ENCODE results near the gene C5.

The C5 gene

DNA sequence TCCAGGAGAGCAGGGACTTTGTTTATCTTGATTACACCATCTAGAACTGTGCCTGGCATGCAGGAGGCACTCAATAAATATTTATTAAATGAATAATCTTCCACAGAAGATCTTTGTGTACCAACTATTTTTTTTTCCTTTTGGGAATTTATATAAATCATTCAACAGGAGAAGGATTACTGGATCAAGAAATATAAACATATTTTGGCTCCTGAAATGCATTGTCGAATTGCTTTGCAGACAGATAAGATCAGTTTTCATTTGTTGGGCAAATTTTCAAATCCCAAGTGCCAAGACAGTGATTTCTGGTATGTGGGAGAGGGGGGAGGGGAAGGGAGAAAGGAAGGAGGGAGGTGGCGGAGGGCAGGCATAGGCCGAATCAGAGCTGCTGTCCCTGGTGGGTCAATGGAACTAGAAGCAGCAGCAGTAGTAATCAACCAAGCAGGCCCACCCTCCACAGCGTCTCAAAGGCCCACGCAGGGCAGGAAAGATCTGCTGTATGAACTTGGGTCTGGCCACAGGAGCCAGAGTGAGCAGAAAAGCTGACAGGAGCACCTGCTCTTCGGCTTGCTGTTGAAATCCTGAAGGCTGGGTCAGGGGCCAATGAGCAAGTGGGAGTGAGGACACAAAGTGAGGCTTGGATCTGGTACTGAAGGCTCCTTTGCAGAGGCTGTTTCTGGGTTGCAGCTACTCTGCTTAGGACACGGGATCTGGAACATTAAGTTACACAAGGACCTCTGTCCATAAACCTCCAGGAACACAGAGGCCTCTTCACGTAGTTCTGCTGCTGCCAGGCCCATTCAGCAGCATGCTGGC lies 107.7 kb downstream of the C5 start:
- Histone ChIP-seq H2AFZ (ENCODE audit: low read depth, low read length) (no peak overlapping the region), H3K36me3 (ENCODE audit: insufficient read depth, low read length) (no peaks in the 10 kb centered on the region), H3K27me3 (ENCODE audit: insufficient read depth, low read length) (no peaks in the 10 kb centered on the region), H3K4me3 (ENCODE audit: low read length) (no peak overlapping the region), H3K4me1 (ENCODE audit: insufficient read depth, low read length) (peaks cover 7% of the 10 kb centered on the region), H3K9me3 (ENCODE audit: low read length) (no peaks in the 10 kb centered on the region)

DNA sequence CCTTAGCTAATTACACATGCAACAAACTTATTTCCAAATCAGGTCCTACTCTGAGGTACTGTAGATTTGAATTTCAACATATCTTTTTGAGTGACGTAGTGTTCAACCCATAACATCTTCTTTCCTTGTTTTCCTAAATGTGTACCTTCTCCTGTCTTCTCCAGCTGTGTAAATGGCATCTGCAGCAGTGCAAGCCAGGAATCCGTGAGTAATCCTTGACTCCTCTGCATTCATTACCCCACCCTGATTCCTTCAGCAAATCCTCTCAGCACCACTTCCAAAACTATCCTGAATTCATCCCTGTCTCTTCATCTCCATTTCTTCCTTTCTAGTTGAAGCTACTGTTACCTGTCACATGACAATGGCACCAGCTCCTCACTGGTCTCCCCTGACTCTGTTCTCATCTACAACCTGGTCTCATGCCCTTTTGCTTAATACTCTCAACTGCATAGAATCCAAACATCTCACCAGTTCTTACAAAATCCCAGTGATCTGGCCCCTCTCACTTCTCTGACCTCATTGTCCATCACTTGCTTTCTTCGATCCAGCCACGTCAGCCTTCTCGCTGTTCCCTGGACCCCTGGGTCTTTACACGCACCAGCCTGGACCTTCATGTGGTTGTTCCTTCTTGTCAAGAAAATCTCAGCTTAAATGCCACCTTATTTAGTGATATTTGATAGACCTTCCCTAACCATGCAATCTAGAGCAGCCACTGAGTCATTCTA lies 108.9 kb downstream of the C5 start:
- Histone ChIP-seq H2AFZ (ENCODE audit: low read depth, low read length) (no peak overlapping the region), H3K27me3 (ENCODE audit: insufficient read depth, low read length) (no peaks in the 10 kb centered on the region), H3K9me3 (ENCODE audit: low read length) (no peaks in the 10 kb centered on the region), H3K4me3 (ENCODE audit: low read length) (no peak overlapping the region), H3K36me3 (ENCODE audit: insufficient read depth, low read length) (no peaks in the 10 kb centered on the region), H3K4me1 (ENCODE audit: insufficient read depth, low read length) (peaks cover 7% of the 10 kb centered on the region)

DNA sequence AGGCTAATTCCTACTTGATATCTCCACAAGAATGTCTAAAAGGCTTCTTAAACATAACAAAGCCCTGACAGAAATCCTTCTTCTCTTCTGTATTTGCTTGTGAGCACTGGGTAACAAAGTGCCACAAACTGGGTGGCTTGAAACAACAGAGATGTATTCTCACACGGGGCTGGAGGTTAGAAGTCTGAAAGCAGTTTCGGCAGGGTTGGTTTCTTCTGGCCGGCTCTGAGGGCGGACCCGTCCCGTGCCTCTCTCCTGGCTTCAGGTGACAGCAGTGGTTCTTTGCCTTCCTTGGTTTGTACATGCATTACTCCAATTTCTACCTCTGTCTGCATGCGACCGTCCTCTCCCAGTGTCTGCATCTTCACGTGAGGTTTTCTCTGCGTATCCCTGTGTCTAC lies 109.5 kb downstream of the C5 start:
- Histone ChIP-seq H3K9me3 (ENCODE audit: low read length) (no peaks in the 10 kb centered on the region), H3K4me1 (ENCODE audit: insufficient read depth, low read length) (peaks cover 7% of the 10 kb centered on the region), H3K36me3 (ENCODE audit: insufficient read depth, low read length) (no peaks in the 10 kb centered on the region), H3K4me3 (ENCODE audit: low read length) (no peak overlapping the region), H2AFZ (ENCODE audit: low read depth, low read length) (no peak overlapping the region), H3K27me3 (ENCODE audit: insufficient read depth, low read length) (no peaks in the 10 kb centered on the region)

DNA sequence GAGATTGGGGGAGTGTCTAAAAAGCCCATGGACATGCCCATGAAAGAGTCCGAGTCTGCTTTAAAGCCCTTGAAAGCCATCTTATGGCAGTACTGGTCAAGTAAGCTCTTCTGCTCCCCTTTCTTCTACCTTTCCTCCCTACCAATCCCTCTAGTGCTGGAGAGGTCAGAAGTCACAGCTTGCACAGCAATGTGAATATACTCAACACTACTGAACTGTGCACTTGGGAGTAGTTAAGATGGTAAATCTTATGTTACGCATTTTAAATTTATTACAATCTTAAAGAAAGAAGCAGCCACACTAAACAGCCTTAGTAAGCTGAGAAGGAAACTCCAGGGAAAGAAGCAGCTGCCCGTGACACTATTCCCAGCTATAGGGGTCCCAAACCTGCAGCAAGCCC lies 111.2 kb downstream of the C5 start:
- no peaks in the 10 kb centered on the region for H3K27me3 ChIP-seq (ENCODE audit: insufficient read depth, low read length)
- H3K9me3 ChIP-seq (ENCODE audit: low read length): no peaks in the 10 kb centered on the region
- H3K4me3 ChIP-seq (ENCODE audit: low read length): no peak overlapping the region
- H2AFZ ChIP-seq (ENCODE audit: low read depth, low read length): no peak overlapping the region
- peaks cover 7% of the 10 kb centered on the region for H3K4me1 ChIP-seq (ENCODE audit: insufficient read depth, low read length)
- H3K36me3 ChIP-seq (ENCODE audit: insufficient read depth, low read length): no peaks in the 10 kb centered on the region

DNA sequence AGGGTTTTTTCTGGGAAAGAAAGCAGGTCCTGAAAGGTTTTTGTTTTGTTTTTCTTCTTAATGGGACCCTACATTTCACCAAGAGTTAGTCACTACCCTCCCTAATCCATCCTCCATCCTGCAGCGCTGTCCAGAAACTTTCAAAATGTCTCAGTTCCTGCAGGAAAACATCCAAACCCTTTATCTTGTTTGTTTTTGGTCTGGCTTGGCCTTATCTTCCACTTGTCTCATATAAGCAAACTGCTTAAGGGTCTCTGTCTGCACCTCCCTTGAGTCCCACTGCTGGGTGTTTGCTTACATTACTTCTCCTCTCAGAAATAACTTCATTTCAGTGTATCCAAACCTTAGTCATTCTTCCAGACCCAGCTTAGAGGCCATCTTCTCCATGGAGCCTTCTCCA lies 112.5 kb downstream of the C5 start:
- no peaks in the 10 kb centered on the region for H3K9me3 ChIP-seq (ENCODE audit: low read length)
- H3K4me3 ChIP-seq (ENCODE audit: low read length): no peak overlapping the region
- H3K36me3 ChIP-seq (ENCODE audit: insufficient read depth, low read length): no peaks in the 10 kb centered on the region
- H3K4me1 ChIP-seq (ENCODE audit: insufficient read depth, low read length): peaks cover 4% of the 10 kb centered on the region
- no peak overlapping the region for H2AFZ ChIP-seq (ENCODE audit: low read depth, low read length)
- no peaks in the 10 kb centered on the region for H3K27me3 ChIP-seq (ENCODE audit: insufficient read depth, low read length)

DNA sequence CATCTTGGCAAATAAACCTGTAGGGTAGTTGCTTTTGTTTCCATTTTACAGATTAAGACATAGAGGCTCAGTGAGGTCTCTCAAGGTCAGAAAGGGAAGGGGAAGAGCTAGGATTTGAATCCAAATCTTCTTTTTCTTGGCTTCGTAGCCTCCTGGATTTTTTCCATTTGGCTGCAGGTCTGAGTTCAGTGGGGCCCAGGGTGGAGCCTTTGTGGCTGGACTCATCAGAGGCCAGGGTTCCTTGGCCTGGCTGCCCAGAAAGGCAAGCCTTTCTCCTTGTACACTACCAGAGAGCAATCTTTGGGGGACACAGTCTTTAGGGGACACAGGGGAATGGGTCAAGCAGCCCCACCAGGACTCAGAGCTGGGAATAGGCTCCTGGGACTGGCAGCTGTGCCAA lies 112.9 kb downstream of the C5 start:
- Histone ChIP-seq H2AFZ (ENCODE audit: low read depth, low read length) (no peak overlapping the region), H3K36me3 (ENCODE audit: insufficient read depth, low read length) (no peaks in the 10 kb centered on the region), H3K4me1 (ENCODE audit: insufficient read depth, low read length) (no peaks in the 10 kb centered on the region), H3K27me3 (ENCODE audit: insufficient read depth, low read length) (no peaks in the 10 kb centered on the region), H3K9me3 (ENCODE audit: low read length) (no peaks in the 10 kb centered on the region), H3K4me3 (ENCODE audit: low read length) (no peak overlapping the region)

DNA sequence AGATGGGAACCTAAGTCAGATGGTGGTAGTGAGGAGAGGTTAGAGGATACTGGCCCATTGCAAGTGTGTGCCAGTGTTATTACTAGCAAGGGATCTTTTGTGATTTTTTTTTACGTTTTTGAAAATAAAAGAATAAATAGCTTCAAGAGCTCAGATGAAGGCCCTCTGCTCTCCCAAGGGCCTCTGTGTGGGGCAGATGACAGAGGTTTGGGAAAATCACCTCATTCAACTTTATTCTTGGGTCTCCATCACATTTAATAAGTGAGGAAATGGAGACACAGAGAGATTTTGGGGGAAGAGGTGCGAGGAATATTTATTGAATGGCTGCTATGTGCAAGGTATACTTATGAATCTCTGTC lies 113.3 kb downstream of the C5 start:
- Histone ChIP-seq H3K27me3 (ENCODE audit: insufficient read depth, low read length) (no peaks in the 10 kb centered on the region), H3K4me3 (ENCODE audit: low read length) (no peak overlapping the region), H3K4me1 (ENCODE audit: insufficient read depth, low read length) (no peaks in the 10 kb centered on the region), H3K36me3 (ENCODE audit: insufficient read depth, low read length) (no peaks in the 10 kb centered on the region), H3K9me3 (ENCODE audit: low read length) (no peaks in the 10 kb centered on the region), H2AFZ (ENCODE audit: low read depth, low read length) (no peak overlapping the region)

DNA sequence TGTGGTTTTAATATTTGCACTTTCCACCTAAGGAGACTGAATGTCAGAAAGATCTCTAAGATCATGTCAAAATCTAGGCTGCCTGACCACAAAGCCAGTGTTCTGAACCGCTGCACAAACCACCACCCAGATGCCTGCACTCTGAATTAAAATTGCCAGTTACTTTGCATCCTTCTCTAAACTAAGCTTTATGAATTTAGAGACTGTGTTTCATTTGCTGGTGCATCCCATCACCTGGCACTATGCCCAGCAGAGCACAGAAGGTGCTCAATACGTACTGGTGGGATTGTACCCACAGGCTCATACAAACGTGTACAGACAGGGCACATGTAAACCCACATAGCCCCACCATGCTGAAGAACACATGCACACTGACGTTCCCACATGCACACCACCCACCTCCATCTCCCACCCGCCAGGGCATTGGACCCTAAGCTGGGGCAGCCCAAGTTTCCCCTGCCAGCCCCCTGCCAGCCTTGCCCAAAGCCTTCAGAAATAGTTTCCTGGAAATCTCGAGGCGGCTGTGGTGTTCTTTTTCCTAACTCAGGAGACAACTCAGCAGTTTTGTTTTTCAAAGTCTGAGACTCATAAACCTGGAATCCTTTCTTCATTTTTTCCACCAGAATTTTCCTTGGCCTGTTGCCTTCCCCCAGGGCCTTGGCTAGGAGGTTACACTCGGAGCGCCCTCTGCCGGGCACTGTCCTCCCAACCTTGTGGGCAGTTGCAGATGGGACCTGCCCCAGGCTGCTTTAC lies 113.9 kb downstream of the C5 start:
- H3K9me3 ChIP-seq (ENCODE audit: low read length): no peaks in the 10 kb centered on the region
- H2AFZ ChIP-seq (ENCODE audit: low read depth, low read length): no peak overlapping the region
- H3K4me3 ChIP-seq (ENCODE audit: low read length): no peak overlapping the region
- no peaks in the 10 kb centered on the region for H3K36me3 ChIP-seq (ENCODE audit: insufficient read depth, low read length)
- H3K27me3 ChIP-seq (ENCODE audit: insufficient read depth, low read length): no peaks in the 10 kb centered on the region
- no peaks in the 10 kb centered on the region for H3K4me1 ChIP-seq (ENCODE audit: insufficient read depth, low read length)

DNA sequence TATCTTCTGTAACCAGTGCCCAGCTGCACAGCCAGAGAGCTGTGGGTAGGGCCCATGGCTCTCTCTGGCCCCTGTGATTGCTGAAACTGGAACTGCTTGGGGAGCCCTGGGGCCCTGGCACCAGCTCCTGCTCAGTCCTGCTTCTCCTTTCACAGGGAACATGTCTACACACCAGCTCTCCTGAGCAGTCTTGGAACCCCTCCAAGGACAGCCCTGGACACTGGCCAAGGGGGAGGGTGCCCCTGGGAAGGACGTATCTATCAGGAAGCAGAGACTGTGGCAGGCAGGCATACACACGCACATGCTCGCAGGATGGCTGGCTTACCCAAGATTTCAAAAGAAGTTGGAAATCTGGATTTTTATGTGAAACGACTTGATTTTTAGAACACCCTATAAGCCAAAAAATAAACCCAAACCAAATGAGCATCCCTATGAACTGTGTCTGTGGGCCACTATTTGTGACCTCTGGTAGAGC lies 114.7 kb downstream of the C5 start:
- Histone ChIP-seq H3K27me3 (ENCODE audit: insufficient read depth, low read length) (no peaks in the 10 kb centered on the region), H3K4me3 (ENCODE audit: low read length) (no peak overlapping the region), H3K9me3 (ENCODE audit: low read length) (no peaks in the 10 kb centered on the region), H2AFZ (ENCODE audit: low read depth, low read length) (no peak overlapping the region), H3K36me3 (ENCODE audit: insufficient read depth, low read length) (no peaks in the 10 kb centered on the region), H3K4me1 (ENCODE audit: insufficient read depth, low read length) (no peaks in the 10 kb centered on the region)

DNA sequence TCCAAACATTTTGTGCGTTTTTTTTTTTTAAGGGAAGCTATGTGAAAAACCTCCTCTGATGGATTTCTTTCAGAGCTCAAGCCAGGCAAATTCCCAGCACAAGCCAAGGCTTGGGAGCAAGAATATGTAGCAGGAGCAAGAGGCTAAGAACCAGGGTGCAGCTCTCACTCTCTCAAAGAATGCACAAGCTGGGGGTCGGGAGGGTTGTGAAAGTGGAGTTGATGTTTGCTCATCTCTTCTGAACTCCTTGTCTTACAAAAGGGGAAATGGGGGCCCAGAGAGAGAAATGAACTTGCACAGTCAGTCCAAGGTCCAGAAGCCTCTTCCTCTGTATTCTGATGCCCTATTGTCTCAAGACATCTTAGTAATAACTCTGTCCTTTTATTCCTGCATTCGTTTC lies 115.8 kb downstream of the C5 start:
- H2AFZ ChIP-seq (ENCODE audit: low read depth, low read length): no peak overlapping the region
- H3K9me3 ChIP-seq (ENCODE audit: low read length): no peaks in the 10 kb centered on the region
- no peaks in the 10 kb centered on the region for H3K27me3 ChIP-seq (ENCODE audit: insufficient read depth, low read length)
- H3K36me3 ChIP-seq (ENCODE audit: insufficient read depth, low read length): no peaks in the 10 kb centered on the region
- H3K4me1 ChIP-seq (ENCODE audit: insufficient read depth, low read length): no peaks in the 10 kb centered on the region
- H3K4me3 ChIP-seq (ENCODE audit: low read length): no peak overlapping the region

DNA sequence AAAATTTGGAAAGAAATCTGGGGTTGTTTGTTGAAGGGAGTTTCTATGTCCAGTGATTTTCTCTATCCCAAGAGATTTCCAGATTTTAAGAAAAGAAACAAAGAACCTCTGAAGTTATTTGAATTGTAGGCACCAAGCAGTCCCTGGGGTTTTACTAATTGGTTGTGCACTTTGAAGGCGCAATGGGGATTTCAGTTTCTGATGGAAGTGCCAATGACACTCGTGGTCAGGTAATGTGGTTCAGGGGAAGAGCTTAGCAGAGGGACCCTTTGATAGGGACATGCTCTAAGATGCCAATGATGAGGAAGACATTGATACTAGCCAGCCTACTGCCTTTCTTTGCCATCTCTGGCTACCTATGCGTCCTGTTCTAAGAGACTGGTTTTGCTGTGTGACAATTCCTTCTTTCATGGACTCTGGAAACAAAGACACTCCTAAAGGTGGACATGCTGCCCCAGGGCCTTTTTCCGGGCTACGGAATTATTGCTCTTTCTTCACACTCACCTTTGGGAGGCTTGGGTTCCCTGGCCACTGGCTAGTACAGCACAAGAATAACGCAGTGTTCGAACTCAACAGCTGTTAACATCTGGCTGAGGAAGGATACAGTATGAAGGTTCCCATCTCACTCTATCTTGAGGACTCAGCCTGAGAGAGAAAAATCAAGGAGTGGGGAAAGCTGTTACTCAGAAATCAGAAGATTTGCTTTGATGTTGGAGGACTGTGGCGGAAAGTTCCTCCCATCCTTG lies 116.6 kb downstream of the C5 start:
- H3K9me3 ChIP-seq (ENCODE audit: low read length): no peaks in the 10 kb centered on the region
- no peaks in the 10 kb centered on the region for H3K27me3 ChIP-seq (ENCODE audit: insufficient read depth, low read length)
- no peak overlapping the region for H2AFZ ChIP-seq (ENCODE audit: low read depth, low read length)
- no peaks in the 10 kb centered on the region for H3K36me3 ChIP-seq (ENCODE audit: insufficient read depth, low read length)
- no peaks in the 10 kb centered on the region for H3K4me1 ChIP-seq (ENCODE audit: insufficient read depth, low read length)
- no peak overlapping the region for H3K4me3 ChIP-seq (ENCODE audit: low read length)

DNA sequence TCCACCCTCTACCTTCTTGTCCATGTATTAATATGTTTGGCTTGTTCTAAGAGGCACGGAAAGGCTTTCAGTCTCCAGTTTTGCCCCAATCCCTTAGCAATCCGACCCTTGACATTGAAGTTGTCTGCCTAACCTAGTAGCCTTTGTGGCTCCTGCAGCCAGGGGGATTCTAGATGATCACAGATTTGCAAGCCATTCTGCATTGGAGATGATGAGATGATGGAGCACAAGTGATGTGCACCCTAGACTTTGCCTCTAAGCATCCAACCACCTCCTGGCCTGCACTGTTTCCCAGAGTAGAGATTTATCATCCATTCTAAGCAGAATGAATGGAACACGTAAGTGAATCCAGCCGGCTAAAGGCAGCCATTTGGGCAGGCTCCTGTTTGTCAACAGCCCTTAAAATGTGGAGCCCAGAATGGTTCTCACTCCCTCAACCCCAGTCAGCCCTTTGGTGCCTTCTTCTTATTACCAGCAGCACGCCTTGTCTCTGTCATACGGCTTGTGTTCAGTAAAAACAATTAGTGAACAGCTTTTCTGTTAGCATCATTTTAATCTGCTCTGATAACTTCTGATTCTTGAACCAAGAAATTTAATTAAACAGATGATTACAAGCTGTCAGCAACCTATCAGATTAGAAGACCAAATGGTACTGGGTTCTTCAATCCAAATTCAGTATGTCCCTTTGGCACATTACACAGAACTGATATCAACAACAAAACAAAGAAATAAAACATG lies 117.8 kb downstream of the C5 start:
- no peaks in the 10 kb centered on the region for H3K36me3 ChIP-seq (ENCODE audit: insufficient read depth, low read length)
- no peak overlapping the region for H3K4me3 ChIP-seq (ENCODE audit: low read length)
- H3K27me3 ChIP-seq (ENCODE audit: insufficient read depth, low read length): no peaks in the 10 kb centered on the region
- no peaks in the 10 kb centered on the region for H3K4me1 ChIP-seq (ENCODE audit: insufficient read depth, low read length)
- no peak overlapping the region for H2AFZ ChIP-seq (ENCODE audit: low read depth, low read length)
- no peaks in the 10 kb centered on the region for H3K9me3 ChIP-seq (ENCODE audit: low read length)
